ENCODE results near the gene VGLL3. TPM values are rescaled to one million over a fixed set of nuclear protein-coding genes. Genes with fewer than 3 reads are reported as not detected.
A peak's percentile ranks its signal among the peaks of the same experiment; 100 is the strongest.

Gene VGLL3
- total and polyA plus RNA-seq, 8 donors: 2.2 to 11.9 (median 4.0) TPM

- Histone ChIP-seq H3K36me3 (no peaks in the 10 kb centered on the region), H3K27ac (no peak overlapping the region), H3K4me3 (no peak overlapping the region), H3K27me3 (no peaks in the 10 kb centered on the region), H3K9me3 (no peaks in the 10 kb centered on the region), H3K4me1 (peaks cover 0 to 14% (median 0%) of the 10 kb centered on the region in 3 donors)
- WGBS, 2 donors: 83 to 95% methylated on average over 3 of the region's 3 CpGs
- FAIRE-seq (no peak), ATAC-seq (no peak), DNase-seq (no peak)
- no peak for TF ChIP-seq CTCF (IDR thresholded peaks at IDR 0.05)
- intact Hi-C loops (cut with DNase I): loop anchor here in 1 of 3 donors (10.0 kb wide), 1 partner anchor 120 kb away; no protein-coding TSS in a partner anchor
Measured at GRCh38 chr3:86965166-86965565, 25.8 kb downstream of the VGLL3 start.

GRCh38 chr3:86963611-86964010 lies 27.3 kb downstream of the VGLL3 start:
- no peaks in the 10 kb centered on the region for H3K36me3 ChIP-seq
- H3K27ac ChIP-seq: no peak overlapping the region
- no peak for FAIRE-seq
- no peak for TF ChIP-seq CTCF (IDR thresholded peaks at IDR 0.05)
- H3K9me3 ChIP-seq: no peaks in the 10 kb centered on the region
- ATAC-seq: no peak
- 95 to 100% methylated on average over 1 of the region's 1 CpG for WGBS, 2 donors
- no peaks in the 10 kb centered on the region for H3K27me3 ChIP-seq
- no peak overlapping the region for H3K4me3 ChIP-seq
- H3K4me1 ChIP-seq: peaks cover 0 to 14% (median 0%) of the 10 kb centered on the region in 3 donors
- no peak for DNase-seq
- intact Hi-C loops (cut with DNase I): loop anchor here in 1 of 3 donors (10.0 kb wide), 1 partner anchor 121 kb away; no protein-coding TSS in a partner anchor

GRCh38 chr3:86961297-86961696 lies 29.7 kb downstream of the VGLL3 start:
- no peak overlapping the region for H3K27ac ChIP-seq
- TF ChIP-seq CTCF (IDR thresholded peaks at IDR 0.05): no peak
- H3K9me3 ChIP-seq: no peaks in the 10 kb centered on the region
- 33 to 42% methylated on average over 3 of the region's 3 CpGs for WGBS, 2 donors
- no peak for DNase-seq
- no peaks in the 10 kb centered on the region for H3K4me1 ChIP-seq
- peak in 1 of 4 donors; percentile 30 for ATAC-seq
- H3K4me3 ChIP-seq: no peak overlapping the region
- no peak for FAIRE-seq
- H3K36me3 ChIP-seq: no peaks in the 10 kb centered on the region
- intact Hi-C loops (cut with DNase I): loop anchor here in 1 of 3 donors (10.0 kb wide), 1 partner anchor 124 kb away; no protein-coding TSS in a partner anchor
- no peaks in the 10 kb centered on the region for H3K27me3 ChIP-seq

GRCh38 chr3:86960550-86960949 lies 30.4 kb downstream of the VGLL3 start:
- no peaks in the 10 kb centered on the region for H3K27me3 ChIP-seq
- H3K27ac ChIP-seq: no peak overlapping the region
- 82 to 83% methylated on average over 3 of the region's 3 CpGs for WGBS, 2 donors
- DNase-seq (no peak), FAIRE-seq (no peak), ATAC-seq (no peak)
- H3K36me3 ChIP-seq: no peaks in the 10 kb centered on the region
- H3K4me1 ChIP-seq: no peaks in the 10 kb centered on the region
- H3K4me3 ChIP-seq: no peak overlapping the region
- TF ChIP-seq CTCF (IDR thresholded peaks at IDR 0.05): no peak
- intact Hi-C loops (cut with DNase I): loop anchor here in 1 of 3 donors (10.0 kb wide), 1 partner anchor 124 kb away; no protein-coding TSS in a partner anchor
- no peaks in the 10 kb centered on the region for H3K9me3 ChIP-seq

- Histone ChIP-seq H3K4me1 (peaks cover 0 to 4% (median 0%) of the 10 kb centered on the region in 3 donors), H3K36me3 (no peaks in the 10 kb centered on the region), H3K4me3 (no peak overlapping the region), H3K9me3 (no peaks in the 10 kb centered on the region), H3K27me3 (no peaks in the 10 kb centered on the region), H3K27ac (no peak overlapping the region)
- intact Hi-C loops (cut with DNase I): no loop called here
- TF ChIP-seq CTCF (IDR thresholded peaks at IDR 0.05): no peak
- WGBS, 2 donors: 74 to 84% methylated on average over 1 of the region's 1 CpG
- DNase-seq: no peak
- FAIRE-seq: no peak
- ATAC-seq: no peak
Measured at GRCh38 chr3:86958534-86958933, 32.4 kb downstream of the VGLL3 start.
